Measurements from ENCODE around the gene STRN4. TPM values are rescaled to one million over a fixed set of nuclear protein-coding genes. Genes with fewer than 3 reads are reported as not detected.

STRN4 gene
- total RNA-seq, 1 experiment from 2014 or later = 37.5 TPM

GRCh38 chr19:46741447-46741846 lies 4.8 kb downstream of the STRN4 start:
- Histone ChIP-seq H3K9me3 (ENCODE audit: low read length) (no peaks in the 10 kb centered on the region), H3K36me3 (ENCODE audit: insufficient read depth, low read length) (peaks cover 7% of the 10 kb centered on the region), H3K4me3 (ENCODE audit: low read length) (no peak overlapping the region), H3K4me2 (ENCODE audit: low read depth, low read length, poor library complexity, severe bottlenecking) (no peak overlapping the region), H3K79me2 (ENCODE audit: low read length) (peaks cover 96% of the 10 kb centered on the region), H3K9ac (ENCODE audit: low read length) (no peak overlapping the region), H3K27ac (ENCODE audit: low read length) (no peak overlapping the region), H3K4me1 (ENCODE audit: low read length) (peaks cover 18% of the 10 kb centered on the region), H3K27me3 (ENCODE audit: low read length) (no peaks in the 10 kb centered on the region), H3K9me2 (replicated peaks; ENCODE audit: insufficient read depth, low read length) (no peaks in the 10 kb centered on the region), H2AFZ (ENCODE audit: low read length) (no peak overlapping the region), H4K20me1 (ENCODE audit: insufficient read depth, low read depth, low read length) (peaks cover 70% of the 10 kb centered on the region)
- no peak for DNase-seq

GRCh38 chr19:46739290-46739771 lies 6.9 kb downstream of the STRN4 start:
- H2AFZ ChIP-seq (ENCODE audit: low read length) = no peak overlapping the region
- H4K20me1 ChIP-seq (ENCODE audit: insufficient read depth, low read depth, low read length) = peaks cover 57% of the 10 kb centered on the region
- H3K9me3 ChIP-seq (ENCODE audit: low read length) = no peaks in the 10 kb centered on the region
- no peak overlapping the region for H3K4me3 ChIP-seq (ENCODE audit: low read length)
- no peak overlapping the region for H3K4me2 ChIP-seq (ENCODE audit: low read depth, low read length, poor library complexity, severe bottlenecking)
- no peaks in the 10 kb centered on the region for H3K27me3 ChIP-seq (ENCODE audit: low read length)
- no peak overlapping the region for H3K27ac ChIP-seq (ENCODE audit: low read length)
- H3K9ac ChIP-seq (ENCODE audit: low read length) = no peak overlapping the region
- no peaks in the 10 kb centered on the region for H3K9me2 ChIP-seq (replicated peaks; ENCODE audit: insufficient read depth, low read length)
- H3K36me3 ChIP-seq (ENCODE audit: insufficient read depth, low read length) = peaks cover 7% of the 10 kb centered on the region
- peaks cover 11% of the 10 kb centered on the region for H3K4me1 ChIP-seq (ENCODE audit: low read length)
- peaks cover 83% of the 10 kb centered on the region for H3K79me2 ChIP-seq (ENCODE audit: low read length)
- DNase-seq = no peak

- Histone ChIP-seq H3K4me1 (ENCODE audit: low read length) (no peaks in the 10 kb centered on the region), H3K9me3 (ENCODE audit: low read length) (no peaks in the 10 kb centered on the region), H3K4me3 (ENCODE audit: low read length) (no peak overlapping the region), H3K9me2 (replicated peaks; ENCODE audit: insufficient read depth, low read length) (no peaks in the 10 kb centered on the region), H3K36me3 (ENCODE audit: insufficient read depth, low read length) (peaks cover 3% of the 10 kb centered on the region), H3K9ac (ENCODE audit: low read length) (no peak overlapping the region), H3K4me2 (ENCODE audit: low read depth, low read length, poor library complexity, severe bottlenecking) (no peak overlapping the region), H4K20me1 (ENCODE audit: insufficient read depth, low read depth, low read length) (peaks cover 45% of the 10 kb centered on the region), H3K27ac (ENCODE audit: low read length) (no peak overlapping the region), H2AFZ (ENCODE audit: low read length) (no peak overlapping the region), H3K79me2 (ENCODE audit: low read length) (peaks cover 78% of the 10 kb centered on the region), H3K27me3 (ENCODE audit: low read length) (no peaks in the 10 kb centered on the region)
- DNase-seq = no peak
Measured at GRCh38 chr19:46737761-46738171, 8.5 kb downstream of the STRN4 start.

GRCh38 chr19:46737298-46737654 lies 9.0 kb downstream of the STRN4 start:
- Histone ChIP-seq H3K4me3 (ENCODE audit: low read length) (no peak overlapping the region), H3K27me3 (ENCODE audit: low read length) (no peaks in the 10 kb centered on the region), H3K9ac (ENCODE audit: low read length) (no peak overlapping the region), H3K27ac (ENCODE audit: low read length) (no peak overlapping the region), H3K4me2 (ENCODE audit: low read depth, low read length, poor library complexity, severe bottlenecking) (no peak overlapping the region), H3K36me3 (ENCODE audit: insufficient read depth, low read length) (0 out of 2 replicates have a peak, but pooled peaks cover 3% of the 10 kb centered on the region), H2AFZ (ENCODE audit: low read length) (no peak overlapping the region), H3K79me2 (ENCODE audit: low read length) (peaks cover 73% of the 10 kb centered on the region), H3K4me1 (ENCODE audit: low read length) (no peaks in the 10 kb centered on the region), H3K9me3 (ENCODE audit: low read length) (no peaks in the 10 kb centered on the region), H4K20me1 (ENCODE audit: insufficient read depth, low read depth, low read length) (peaks cover 45% of the 10 kb centered on the region), H3K9me2 (replicated peaks; ENCODE audit: insufficient read depth, low read length) (no peaks in the 10 kb centered on the region)
- DNase-seq = no peak

- Histone ChIP-seq H3K4me3 (ENCODE audit: low read length) (no peak overlapping the region), H3K79me2 (ENCODE audit: low read length) (peaks cover 68% of the 10 kb centered on the region), H3K4me1 (ENCODE audit: low read length) (no peaks in the 10 kb centered on the region; the same call in 1 of the 2 replicates), H3K27ac (ENCODE audit: low read length) (no peak overlapping the region), H3K4me2 (ENCODE audit: low read depth, low read length, poor library complexity, severe bottlenecking) (no peak overlapping the region), H3K9me3 (ENCODE audit: low read length) (no peaks in the 10 kb centered on the region), H3K9ac (ENCODE audit: low read length) (no peak overlapping the region), H4K20me1 (ENCODE audit: insufficient read depth, low read depth, low read length) (peaks cover 45% of the 10 kb centered on the region), H2AFZ (ENCODE audit: low read length) (no peak overlapping the region), H3K36me3 (ENCODE audit: insufficient read depth, low read length) (0 out of 2 replicates have a peak, but pooled peaks cover 3% of the 10 kb centered on the region), H3K27me3 (ENCODE audit: low read length) (no peaks in the 10 kb centered on the region), H3K9me2 (replicated peaks; ENCODE audit: insufficient read depth, low read length) (no peaks in the 10 kb centered on the region)
- DNase-seq = no peak
Measured at GRCh38 chr19:46736531-46737297, 9.5 kb downstream of the STRN4 start.

- Histone ChIP-seq H3K27me3 (ENCODE audit: low read length) (no peaks in the 10 kb centered on the region), H2AFZ (ENCODE audit: low read length) (no peak overlapping the region), H3K9ac (ENCODE audit: low read length) (no peak overlapping the region), H3K9me3 (ENCODE audit: low read length) (no peaks in the 10 kb centered on the region), H4K20me1 (ENCODE audit: insufficient read depth, low read depth, low read length) (peaks cover 44% of the 10 kb centered on the region; the same call in 1 of the 2 replicates), H3K4me1 (ENCODE audit: low read length) (peaks cover 29% of the 10 kb centered on the region), H3K27ac (ENCODE audit: low read length) (no peak overlapping the region), H3K4me3 (ENCODE audit: low read length) (no peak overlapping the region), H3K36me3 (ENCODE audit: insufficient read depth, low read length) (0 out of 2 replicates have a peak, but pooled peaks cover 3% of the 10 kb centered on the region), H3K4me2 (ENCODE audit: low read depth, low read length, poor library complexity, severe bottlenecking) (no peak overlapping the region), H3K9me2 (replicated peaks; ENCODE audit: insufficient read depth, low read length) (no peaks in the 10 kb centered on the region), H3K79me2 (ENCODE audit: low read length) (peaks cover 45% of the 10 kb centered on the region)
- no peak for DNase-seq
Measured at GRCh38 chr19:46733690-46734292, 12.5 kb downstream of the STRN4 start.

- H3K27me3 ChIP-seq (ENCODE audit: low read length) = no peaks in the 10 kb centered on the region
- peaks cover 45% of the 10 kb centered on the region for H4K20me1 ChIP-seq (ENCODE audit: insufficient read depth, low read depth, low read length)
- DNase-seq = no peak
- peaks cover 29% of the 10 kb centered on the region for H3K4me1 ChIP-seq (ENCODE audit: low read length)
- H3K9me2 ChIP-seq (replicated peaks; ENCODE audit: insufficient read depth, low read length) = no peaks in the 10 kb centered on the region
- no peak overlapping the region for H3K9ac ChIP-seq (ENCODE audit: low read length)
- H3K36me3 ChIP-seq (ENCODE audit: insufficient read depth, low read length) = peaks cover 5% of the 10 kb centered on the region; the same call in 1 of the 2 replicates
- H3K9me3 ChIP-seq (ENCODE audit: low read length) = no peaks in the 10 kb centered on the region
- no peak overlapping the region for H3K4me3 ChIP-seq (ENCODE audit: low read length)
- H3K79me2 ChIP-seq (ENCODE audit: low read length) = peaks cover 44% of the 10 kb centered on the region
- no peak overlapping the region for H3K27ac ChIP-seq (ENCODE audit: low read length)
- no peak overlapping the region for H2AFZ ChIP-seq (ENCODE audit: low read length)
- H3K4me2 ChIP-seq (ENCODE audit: low read depth, low read length, poor library complexity, severe bottlenecking) = no peak overlapping the region
Measured at GRCh38 chr19:46732966-46733689, 13.1 kb downstream of the STRN4 start.
